Measurements from ENCODE around the gene AJM1. TPM values are rescaled to one million over a fixed set of nuclear protein-coding genes. Genes with fewer than 3 reads are reported as not detected.
"Not testable (repeated sequence)": the region's sequence is repeated elsewhere in the genome, so short reads cannot be mapped to it uniquely, and the experiment has no call there.

Gene AJM1
- total RNA-seq, 4 donors from 2014 or later, result 2.0 to 3.9 (median 3.7) TPM

DNA sequence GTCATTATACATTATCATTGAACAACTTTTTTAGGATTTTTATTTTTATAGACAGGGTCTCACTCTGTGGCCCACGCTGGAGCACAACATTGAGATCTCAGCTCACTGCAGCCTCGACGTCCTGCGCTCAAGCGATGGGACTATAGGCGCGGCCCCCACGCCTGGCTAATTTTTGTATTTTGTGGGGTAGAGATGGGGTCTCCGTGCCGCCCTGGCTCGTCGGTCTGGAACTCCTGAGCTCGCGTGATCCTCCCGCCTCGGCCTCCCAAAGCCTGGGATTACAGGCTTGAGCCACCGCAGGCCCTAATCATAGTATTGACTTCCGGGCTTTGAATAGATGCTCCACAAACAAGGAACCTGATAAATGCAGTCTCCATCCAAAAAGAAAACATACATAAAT, 25.2 kb downstream of the AJM1 start:
- Histone ChIP-seq H3K9me3 (no peaks in the 10 kb centered on the region), H3K4me1 (peaks cover 3 to 36% (median 15%) of the 10 kb centered on the region in 4 donors), H3K4me3 (no peak overlapping the region), H3K27ac (no peak overlapping the region), H3K27me3 (no peaks in the 10 kb centered on the region), H3K36me3 (peaks cover 7 to 22% (median 9%) of the 10 kb centered on the region in 3 donors)
- 97 to 99% methylated on average over 18 of the region's 18 CpGs for WGBS, 2 donors
- no peak for DNase-seq (ENCODE audit: low spot score in 2 of 2)
- no peak for TF ChIP-seq EP300 (IDR thresholded peaks at IDR 0.05)
- TF ChIP-seq, protein P1, sequence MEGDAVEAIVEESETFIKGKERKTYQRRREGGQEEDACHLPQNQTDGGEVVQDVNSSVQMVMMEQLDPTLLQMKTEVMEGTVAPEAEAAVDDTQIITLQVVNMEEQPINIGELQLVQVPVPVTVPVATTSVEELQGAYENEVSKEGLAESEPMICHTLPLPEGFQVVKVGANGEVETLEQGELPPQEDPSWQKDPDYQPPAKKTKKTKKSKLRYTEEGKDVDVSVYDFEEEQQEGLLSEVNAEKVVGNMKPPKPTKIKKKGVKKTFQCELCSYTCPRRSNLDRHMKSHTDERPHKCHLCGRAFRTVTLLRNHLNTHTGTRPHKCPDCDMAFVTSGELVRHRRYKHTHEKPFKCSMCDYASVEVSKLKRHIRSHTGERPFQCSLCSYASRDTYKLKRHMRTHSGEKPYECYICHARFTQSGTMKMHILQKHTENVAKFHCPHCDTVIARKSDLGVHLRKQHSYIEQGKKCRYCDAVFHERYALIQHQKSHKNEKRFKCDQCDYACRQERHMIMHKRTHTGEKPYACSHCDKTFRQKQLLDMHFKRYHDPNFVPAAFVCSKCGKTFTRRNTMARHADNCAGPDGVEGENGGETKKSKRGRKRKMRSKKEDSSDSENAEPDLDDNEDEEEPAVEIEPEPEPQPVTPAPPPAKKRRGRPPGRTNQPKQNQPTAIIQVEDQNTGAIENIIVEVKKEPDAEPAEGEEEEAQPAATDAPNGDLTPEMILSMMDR (IDR thresholded peaks at IDR 0.05), result no peak
- no peak for TF ChIP-seq POLR2A (IDR thresholded peaks at IDR 0.05)

DNA sequence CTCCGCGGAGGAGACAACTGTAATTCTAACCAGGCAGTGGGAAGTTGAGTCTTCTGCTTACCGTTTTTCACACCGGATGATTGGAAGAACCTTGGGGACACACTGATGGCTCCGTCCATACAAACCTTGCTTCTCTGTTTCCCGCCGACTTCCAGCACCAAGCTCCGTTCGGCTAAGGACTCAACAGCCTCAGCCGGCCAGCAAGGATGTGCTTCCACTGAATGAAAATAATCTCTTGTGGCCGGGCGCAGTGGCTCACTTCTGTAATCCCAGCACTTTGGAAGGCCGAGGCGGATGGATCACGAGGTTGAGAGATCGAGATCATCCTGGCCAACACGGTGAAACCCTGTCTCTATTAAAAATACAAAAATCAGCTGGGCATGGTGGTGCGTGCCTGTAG, 25.6 kb downstream of the AJM1 start:
- Histone ChIP-seq H3K9me3 (no peaks in the 10 kb centered on the region), H3K36me3 (peaks cover 5 to 18% (median 7%) of the 10 kb centered on the region in 3 donors), H3K4me3 (no peak overlapping the region), H3K4me1 (peaks cover 3 to 36% (median 15%) of the 10 kb centered on the region in 4 donors), H3K27me3 (no peaks in the 10 kb centered on the region), H3K27ac (no peak overlapping the region)
- 97 to 98% methylated on average over 18 of the region's 18 CpGs for WGBS, 2 donors
- no peak for TF ChIP-seq POLR2A (IDR thresholded peaks at IDR 0.05)
- TF ChIP-seq EP300 (IDR thresholded peaks at IDR 0.05), result no peak
- TF ChIP-seq, protein P1 (IDR thresholded peaks at IDR 0.05), result no peak
- no peak for DNase-seq (ENCODE audit: low spot score in 2 of 2)

DNA sequence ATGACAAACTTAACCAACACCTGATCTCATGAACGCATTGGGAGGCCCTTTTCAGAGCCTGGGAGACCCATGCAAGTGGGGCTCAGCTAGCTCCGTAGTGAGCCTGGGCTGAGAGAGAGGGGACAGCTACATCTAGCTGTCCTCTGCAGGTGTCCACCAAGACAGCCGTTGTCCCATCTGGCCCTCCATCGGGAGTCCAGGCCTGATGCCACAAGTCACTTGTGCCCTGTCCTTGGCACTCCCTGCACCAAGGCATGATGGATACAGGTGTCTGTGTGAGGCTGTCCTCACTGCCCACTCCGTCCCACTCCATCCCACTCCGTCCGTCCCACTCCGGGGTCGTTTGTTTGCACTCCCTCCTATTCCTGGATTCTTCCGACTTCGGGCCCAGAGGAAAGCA, 26.4 kb downstream of the AJM1 start:
- TF ChIP-seq POLR2A (IDR thresholded peaks at IDR 0.05) (no peak), EP300 (IDR thresholded peaks at IDR 0.05) (no peak)
- TF ChIP-seq, protein P1 (IDR thresholded peaks at IDR 0.05), result no peak
- no peak overlapping the region for H3K27ac ChIP-seq
- H3K4me3 ChIP-seq, result no peak overlapping the region
- no peaks in the 10 kb centered on the region for H3K27me3 ChIP-seq
- 92 to 94% methylated on average over 11 of the region's 11 CpGs for WGBS, 2 donors
- DNase-seq (ENCODE audit: low spot score in 2 of 2), result no peak
- H3K4me1 ChIP-seq, result peaks cover 3 to 28% (median 15%) of the 10 kb centered on the region in 4 donors
- no peaks in the 10 kb centered on the region for H3K9me3 ChIP-seq
- peaks cover 0 to 11% (median under 1%) of the 10 kb centered on the region in 3 donors for H3K36me3 ChIP-seq

DNA sequence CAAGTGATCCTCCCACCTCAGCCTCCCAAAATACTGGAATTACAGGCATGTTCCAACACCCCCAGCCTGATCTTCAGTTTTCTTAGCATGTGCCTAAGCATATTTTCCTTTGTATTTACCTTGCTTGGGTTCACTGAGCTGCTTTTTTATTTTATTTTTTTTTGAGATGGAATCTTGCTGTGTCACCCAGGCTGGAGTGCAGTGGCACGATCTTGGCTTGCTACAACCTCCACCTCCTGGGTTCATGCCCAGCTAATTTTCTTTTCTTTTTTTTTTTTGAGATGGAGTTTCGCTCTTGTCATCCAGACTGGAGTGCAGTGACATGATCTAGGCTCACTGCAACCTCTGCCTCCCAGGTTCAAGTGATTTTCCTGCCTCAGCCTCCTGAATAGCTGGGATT, 27.3 kb downstream of the AJM1 start:
- not testable (repeated sequence) for H3K4me3 ChIP-seq; H3K27me3 ChIP-seq; H3K27ac ChIP-seq; H3K36me3 ChIP-seq; DNase-seq (ENCODE audit: low spot score in 2 of 2); H3K9me3 ChIP-seq
- WGBS, 2 donors, result 81 to 87% methylated on average over 2 of the region's 2 CpGs
- H3K4me1 ChIP-seq, result peaks cover 3 to 19% (median 11%) of the 10 kb centered on the region in 4 donors

DNA sequence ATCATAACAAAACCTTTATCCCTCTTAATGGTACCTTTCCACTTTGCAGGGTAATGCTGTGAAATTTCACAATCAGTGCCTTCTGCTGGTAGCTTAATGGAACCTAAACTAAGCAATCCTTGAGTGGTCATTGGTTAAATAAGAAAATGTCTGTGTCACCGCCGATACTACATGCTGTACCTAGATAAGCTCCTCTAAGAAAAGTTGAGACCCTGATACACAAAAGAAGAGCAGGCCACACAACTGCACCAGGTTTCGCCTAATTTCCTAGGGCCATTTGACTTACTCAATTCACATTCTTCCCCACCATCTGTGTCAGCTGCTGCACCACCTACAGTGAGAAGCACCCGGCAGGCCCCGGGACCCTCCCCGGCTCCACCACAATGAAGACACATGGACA, 32.9 kb downstream of the AJM1 start:
- H3K4me3 ChIP-seq, result no peak overlapping the region
- TF ChIP-seq EP300 (IDR thresholded peaks at IDR 0.05), result no peak
- TF ChIP-seq, protein P1 (IDR thresholded peaks at IDR 0.05), result no peak
- no peak for TF ChIP-seq POLR2A (IDR thresholded peaks at IDR 0.05)
- 90 to 93% methylated on average over 6 of the region's 6 CpGs for WGBS, 2 donors
- no peaks in the 10 kb centered on the region for H3K9me3 ChIP-seq
- DNase-seq (ENCODE audit: low spot score in 2 of 2), result no peak
- H3K27ac ChIP-seq, result no peak overlapping the region
- H3K36me3 ChIP-seq, result no peaks in the 10 kb centered on the region
- H3K4me1 ChIP-seq, result no peaks in the 10 kb centered on the region
- no peaks in the 10 kb centered on the region for H3K27me3 ChIP-seq

DNA sequence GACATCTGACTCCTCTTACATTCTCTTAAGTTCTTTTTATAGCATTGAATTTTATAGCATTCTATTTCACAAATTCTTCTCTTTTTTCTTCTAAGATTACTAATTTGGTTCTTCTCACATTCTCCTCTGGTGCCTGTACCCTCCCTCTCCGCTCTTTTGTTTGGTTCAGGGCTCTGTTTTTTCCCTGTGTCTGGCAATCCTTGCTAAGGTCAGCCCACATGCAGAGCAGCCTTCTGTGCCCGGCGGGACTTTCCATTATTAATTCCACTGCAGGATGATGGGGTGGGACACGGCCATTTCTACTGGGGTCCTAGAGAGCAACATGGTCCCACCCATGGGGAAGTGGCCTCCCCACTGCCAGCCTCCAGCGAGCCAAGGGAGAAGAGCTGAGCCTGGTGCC, 34.2 kb downstream of the AJM1 start:
- 67 to 77% methylated on average over 5 of the region's 5 CpGs for WGBS, 2 donors

More for the DNA sequence above, 34.2 kb downstream of the AJM1 start:
- DNase-seq (ENCODE audit: low spot score in 2 of 2), result no peak
- Histone ChIP-seq H3K4me3 (no peak overlapping the region), H3K4me1 (peaks cover 0 to 2% (median under 1%) of the 10 kb centered on the region in 4 donors), H3K9me3 (no peaks in the 10 kb centered on the region), H3K27ac (no peak overlapping the region), H3K36me3 (no peaks in the 10 kb centered on the region), H3K27me3 (no peaks in the 10 kb centered on the region)
- no peak for TF ChIP-seq POLR2A (IDR thresholded peaks at IDR 0.05)
- no peak for TF ChIP-seq EP300 (IDR thresholded peaks at IDR 0.05)
- TF ChIP-seq, protein P1 (IDR thresholded peaks at IDR 0.05), result no peak
